Dedifferentiated amniotic fluid mesenchymal stem cell (primary cell): Measurements from ENCODE around the gene ZBTB17.
"Not testable (repeated sequence)": the region's sequence is repeated elsewhere in the genome, so short reads cannot be mapped to it uniquely, and the experiment has no call there.

Experiments used
- DNase-seq: peaks from one replicate; pipeline ENCODE4 v3.0.0-alpha.2; 2016; ENCODE audit errors: extremely low spot score

ZBTB17 gene

GRCh38 chr1:16011936-16012589 is 36.2 kb upstream of the ZBTB17 start:
- no peak for DNase-seq

- no peak for DNase-seq
Measured at GRCh38 chr1:16010837-16011236, 34.9 kb upstream of the ZBTB17 start.

GRCh38 chr1:16009678-16010077 is 33.8 kb upstream of the ZBTB17 start:
- no peak for DNase-seq

- DNase-seq, result peak; percentile 63
Measured at GRCh38 chr1:16009030-16009460, 33.1 kb upstream of the ZBTB17 start.

- no peak for DNase-seq
Measured at GRCh38 chr1:16007671-16008341, 31.9 kb upstream of the ZBTB17 start.

GRCh38 chr1:16006552-16007485 is 30.9 kb upstream of the ZBTB17 start:
- DNase-seq, result no peak

- no peak for DNase-seq
Measured at GRCh38 chr1:16006010-16006409, 30.1 kb upstream of the ZBTB17 start.

- no peak for DNase-seq
Measured at GRCh38 chr1:16005597-16005996, 29.7 kb upstream of the ZBTB17 start.

GRCh38 chr1:16001274-16001673 is 25.4 kb upstream of the ZBTB17 start:
- DNase-seq, result not testable (repeated sequence)

- DNase-seq, result no peak
Measured at GRCh38 chr1:15998929-15999328, 23.0 kb upstream of the ZBTB17 start.

GRCh38 chr1:15997637-15998280 is 21.9 kb upstream of the ZBTB17 start:
- DNase-seq, result no peak

- DNase-seq, result no peak
Measured at GRCh38 chr1:15997076-15997585, 21.2 kb upstream of the ZBTB17 start.

- DNase-seq, result peak; percentile 59
Measured at GRCh38 chr1:15994590-15995351, 18.9 kb upstream of the ZBTB17 start.

GRCh38 chr1:15994081-15994480 is 18.2 kb upstream of the ZBTB17 start:
- no peak for DNase-seq

- DNase-seq, result no peak
Measured at GRCh38 chr1:15993666-15994065, 17.8 kb upstream of the ZBTB17 start.

- no peak for DNase-seq
Measured at GRCh38 chr1:15992582-15993500, 16.9 kb upstream of the ZBTB17 start.

GRCh38 chr1:15992187-15992553 is 16.3 kb upstream of the ZBTB17 start:
- no peak for DNase-seq

GRCh38 chr1:15991427-15992186 is 15.7 kb upstream of the ZBTB17 start:
- no peak for DNase-seq

- DNase-seq, result no peak
Measured at GRCh38 chr1:15989776-15990175, 13.9 kb upstream of the ZBTB17 start.
